ENCODE data around the gene EEF1AKMT4.

- TF ChIP-seq POLR2A (IDR thresholded peaks at IDR 0.05) (no peak), CTCF (IDR thresholded peaks at IDR 0.05) (no peak)
These were observed 50.3 kb downstream of the EEF1AKMT4 start for GRCh38 chr3:184299488-184300377.
